MM.1S (cell line): ENCODE measurements around the gene ACTL10.

ENCODE experiments used
- DNase-seq: peaks from one replicate; pipeline ENCODE4 v3.0.0-alpha.2; 2015
- H2AFZ ChIP-seq: fragments of 300-600 bp; sonication (generic); 2 replicates; pipeline ENCODE4 v1.6.0; 2016; ENCODE audit warnings: antibody characterized with exemption, low read length
- H3F3A ChIP-seq: fragments of 300-600 bp; sonication (generic); 2 replicates; pipeline ENCODE4 v1.6.1; 2016; ENCODE audit warnings: mild to moderate bottlenecking, antibody characterized with exemption, low read length, moderate library complexity, mixed read lengths; ENCODE audit not compliant: insufficient read depth
- H3K27ac ChIP-seq: fragments of 300-600 bp; sonication (generic); 2 replicates; pipeline ENCODE4 v1.5.1; 2016; ENCODE audit warnings: mild to moderate bottlenecking, low read length
- H3K27me3 ChIP-seq: fragments of 300-600 bp; sonication (generic); replicated peaks from 2 replicates; pipeline ENCODE4 v1.6.0; 2016; ENCODE audit warnings: low read length; ENCODE audit not compliant: insufficient read depth
- H3K36me3 ChIP-seq: fragments of 300-600 bp; sonication (generic); replicated peaks from 2 replicates; pipeline ENCODE4 v1.6.1; 2016; ENCODE audit warnings: mild to moderate bottlenecking, low read length, mixed read lengths; ENCODE audit not compliant: insufficient read depth
- H3K4me1 ChIP-seq: fragments of 300-600 bp; sonication (generic); 2 replicates; pipeline ENCODE4 v1.6.1; 2016; ENCODE audit warnings: low read length, mixed read lengths
- H3K4me2 ChIP-seq: fragments of 300-600 bp; sonication (generic); 2 replicates; pipeline ENCODE4 v1.6.0; 2016; ENCODE audit warnings: low read depth, low read length
- H3K4me3 ChIP-seq: fragments of 300-600 bp; sonication (generic); 2 replicates; pipeline ENCODE4 v1.5.1; 2016; ENCODE audit warnings: low read length, mixed read lengths
- H3K79me2 ChIP-seq: fragments of 300-600 bp; sonication (generic); 2 replicates; pipeline ENCODE4 v1.6.1; 2016; ENCODE audit warnings: mixed run types, low read length, mixed read lengths
- H3K9ac ChIP-seq: fragments of 300-600 bp; sonication (generic); 2 replicates; pipeline ENCODE4 v1.6.1; 2016; ENCODE audit warnings: low read length, mixed read lengths
- H3K9me2 ChIP-seq: fragments of 300-600 bp; sonication (generic); replicated peaks from 2 replicates; pipeline ENCODE4 v1.6.1; 2016; ENCODE audit warnings: mild to moderate bottlenecking, low read length, mixed read lengths; ENCODE audit not compliant: insufficient read depth
- H3K9me3 ChIP-seq: fragments of 300-600 bp; sonication (generic); replicated peaks from 2 replicates; pipeline ENCODE4 v1.6.1; 2016; ENCODE audit warnings: mild to moderate bottlenecking, low read length, mixed read lengths; ENCODE audit not compliant: insufficient read depth
- H4K20me1 ChIP-seq: fragments of 300-600 bp; sonication (generic); 2 replicates; pipeline ENCODE4 v1.6.1; 2016; ENCODE audit warnings: mild to moderate bottlenecking, low read length, moderate library complexity, mixed read lengths; ENCODE audit not compliant: insufficient read depth
- EZH2 ChIP-seq: fragments of 300-600 bp; sonication (generic); optimal IDR thresholded peaks from 2 replicates; pipeline ENCODE3; 2017; ENCODE audit warnings: low read depth, mild to moderate bottlenecking, antibody characterized with exemption, low read length, mixed read lengths
- EZH2phosphoT487 ChIP-seq: fragments of 300-600 bp; sonication (generic); IDR thresholded peaks from 2 replicates; pipeline ENCODE4 v1.6.1; 2018; ENCODE audit warnings: antibody characterized with exemption, low read length
- TF ChIP-seq, protein P1 (sequence below): fragments of 300-600 bp; sonication (generic); IDR thresholded peaks from 2 replicates; pipeline ENCODE4 v1.5.1; 2016; ENCODE audit warnings: antibody characterized with exemption, low read length, mixed read lengths

The ACTL10 gene

DNA sequence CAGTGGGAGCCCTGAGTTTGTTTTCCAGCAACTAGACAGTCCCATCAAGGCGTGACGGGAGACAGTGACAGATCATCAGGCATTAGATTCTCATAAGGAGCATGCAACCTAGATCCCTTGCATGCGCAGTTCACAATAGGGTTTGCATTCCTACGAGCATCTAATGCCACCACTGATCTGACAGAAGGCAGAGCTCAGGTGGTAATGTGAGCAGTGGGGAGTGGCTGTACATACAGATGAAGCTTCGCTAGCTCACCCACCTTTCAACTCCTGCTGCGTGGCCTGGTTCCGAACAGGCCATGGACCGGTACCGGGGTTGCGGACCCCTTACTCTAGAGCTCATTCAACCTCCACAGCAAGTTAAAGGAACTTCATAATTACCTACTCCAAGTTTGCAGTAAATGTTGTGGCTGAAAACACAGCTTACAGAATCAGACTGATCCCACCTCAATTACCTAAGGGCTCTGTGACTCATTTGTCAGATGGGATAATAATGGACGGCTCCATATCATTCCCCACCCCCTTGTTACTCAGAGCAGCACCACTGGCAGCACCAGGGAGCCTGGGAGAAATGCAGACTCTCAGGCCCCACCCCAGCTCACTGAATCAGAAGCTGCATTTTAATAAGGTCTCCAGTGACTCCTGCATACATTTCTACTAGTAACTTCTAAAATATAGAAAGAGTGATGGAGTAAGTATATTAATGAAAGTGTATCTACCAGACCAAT is 37.6 kb downstream of the ACTL10 start:
- Histone ChIP-seq H4K20me1 (no peaks in the 10 kb centered on the region), H2AFZ (no peak overlapping the region), H3K4me2 (no peak overlapping the region)

DNA sequence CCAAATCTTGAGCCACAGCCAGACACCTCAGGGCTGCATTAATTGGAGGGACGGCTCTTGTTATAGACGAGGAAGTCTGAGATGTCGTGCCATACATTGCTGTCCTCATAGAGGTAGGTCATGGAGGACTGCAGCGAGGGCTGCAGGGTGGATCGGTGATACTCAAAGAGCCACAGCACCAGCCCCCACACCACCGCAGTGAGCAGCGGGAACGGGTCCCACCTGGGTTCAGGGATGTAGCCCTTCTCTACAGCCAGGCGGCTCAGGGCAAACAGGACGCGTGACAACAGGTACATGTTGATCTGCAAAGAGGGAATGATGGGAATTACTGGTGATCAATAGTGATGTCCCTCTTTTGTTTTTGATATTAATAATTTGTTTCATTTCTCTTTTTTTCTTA is 40.9 kb downstream of the ACTL10 start:
- Histone ChIP-seq H3K27ac (no peak overlapping the region), H3K4me3 (no peak overlapping the region), H3K4me1 (no peaks in the 10 kb centered on the region), H3K9ac (no peak overlapping the region), H4K20me1 (no peaks in the 10 kb centered on the region), H3K9me2 (no peaks in the 10 kb centered on the region), H3K9me3 (no peaks in the 10 kb centered on the region), H3K79me2 (no peaks in the 10 kb centered on the region), H3F3A (no peaks in the 10 kb centered on the region), H3K27me3 (no peaks in the 10 kb centered on the region), H2AFZ (no peak overlapping the region), H3K36me3 (no peaks in the 10 kb centered on the region), H3K4me2 (no peak overlapping the region)
- no peak for DNase-seq
- TF ChIP-seq EZH2: no peak
- TF ChIP-seq EZH2phosphoT487: no peak
- TF ChIP-seq, protein P1, sequence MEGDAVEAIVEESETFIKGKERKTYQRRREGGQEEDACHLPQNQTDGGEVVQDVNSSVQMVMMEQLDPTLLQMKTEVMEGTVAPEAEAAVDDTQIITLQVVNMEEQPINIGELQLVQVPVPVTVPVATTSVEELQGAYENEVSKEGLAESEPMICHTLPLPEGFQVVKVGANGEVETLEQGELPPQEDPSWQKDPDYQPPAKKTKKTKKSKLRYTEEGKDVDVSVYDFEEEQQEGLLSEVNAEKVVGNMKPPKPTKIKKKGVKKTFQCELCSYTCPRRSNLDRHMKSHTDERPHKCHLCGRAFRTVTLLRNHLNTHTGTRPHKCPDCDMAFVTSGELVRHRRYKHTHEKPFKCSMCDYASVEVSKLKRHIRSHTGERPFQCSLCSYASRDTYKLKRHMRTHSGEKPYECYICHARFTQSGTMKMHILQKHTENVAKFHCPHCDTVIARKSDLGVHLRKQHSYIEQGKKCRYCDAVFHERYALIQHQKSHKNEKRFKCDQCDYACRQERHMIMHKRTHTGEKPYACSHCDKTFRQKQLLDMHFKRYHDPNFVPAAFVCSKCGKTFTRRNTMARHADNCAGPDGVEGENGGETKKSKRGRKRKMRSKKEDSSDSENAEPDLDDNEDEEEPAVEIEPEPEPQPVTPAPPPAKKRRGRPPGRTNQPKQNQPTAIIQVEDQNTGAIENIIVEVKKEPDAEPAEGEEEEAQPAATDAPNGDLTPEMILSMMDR: no peak

More for the DNA sequence above, 37.6 kb downstream of the ACTL10 start:
- Histone ChIP-seq H3K9me2 (no peaks in the 10 kb centered on the region), H3K4me3 (no peak overlapping the region), H3K27ac (no peak overlapping the region), H3F3A (no peaks in the 10 kb centered on the region), H3K9ac (no peak overlapping the region), H3K9me3 (no peaks in the 10 kb centered on the region), H3K27me3 (no peaks in the 10 kb centered on the region), H3K4me1 (no peaks in the 10 kb centered on the region), H3K79me2 (no peaks in the 10 kb centered on the region), H3K36me3 (no peaks in the 10 kb centered on the region)
- DNase-seq: no peak
- TF ChIP-seq, protein P1: no peak
- no peak for TF ChIP-seq EZH2
- no peak for TF ChIP-seq EZH2phosphoT487

DNA sequence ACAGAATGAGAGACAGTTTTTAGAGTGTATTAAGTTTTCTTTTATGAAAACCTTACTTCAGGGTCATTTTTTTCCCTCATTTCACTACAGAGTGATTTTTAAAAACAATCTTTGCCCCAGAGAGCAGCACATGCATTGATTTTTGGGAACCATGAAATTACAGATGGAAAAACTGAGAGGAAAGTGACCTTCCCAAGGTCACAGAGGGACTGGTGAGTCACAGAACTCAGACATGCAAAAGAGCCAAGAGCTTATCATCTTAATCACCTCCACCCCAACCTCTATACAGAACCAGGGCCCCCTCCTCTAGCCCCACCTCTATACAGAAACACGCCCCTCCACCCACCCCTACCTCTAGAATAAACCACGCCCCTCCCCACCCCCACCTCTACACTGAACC is 42.7 kb downstream of the ACTL10 start:
- no peak overlapping the region for H3K9ac ChIP-seq
- no peak for DNase-seq
- H3K4me1 ChIP-seq: no peaks in the 10 kb centered on the region

More for the DNA sequence above, 42.7 kb downstream of the ACTL10 start:
- Histone ChIP-seq H3F3A (no peaks in the 10 kb centered on the region), H4K20me1 (no peaks in the 10 kb centered on the region), H3K4me3 (no peak overlapping the region), H3K9me2 (no peaks in the 10 kb centered on the region), H3K4me2 (no peak overlapping the region), H3K27ac (no peak overlapping the region), H3K36me3 (no peaks in the 10 kb centered on the region), H3K27me3 (no peaks in the 10 kb centered on the region), H3K79me2 (no peaks in the 10 kb centered on the region), H2AFZ (no peak overlapping the region), H3K9me3 (no peaks in the 10 kb centered on the region)
- TF ChIP-seq EZH2: no peak
- TF ChIP-seq EZH2phosphoT487: no peak
- TF ChIP-seq, protein P1: no peak
